Left renal cortex interstitium (tissue), 4 donors: Measurements from ENCODE around the gene PPM1H. TPM values are rescaled to one million over a fixed set of nuclear protein-coding genes. Genes with fewer than 3 reads are reported as not detected.
"Not testable (repeated sequence)": the region's sequence is repeated elsewhere in the genome, so short reads cannot be mapped to it uniquely, and the experiment has no call there.

Experiments used
- DNase-seq, 4 donors: peaks; one replicate each; pipeline ENCODE4 v3.0.0-alpha.2; 2013; ENCODE audit warnings: low read depth in 4 of 4, low spot score in 2 of 4, missing footprints in 1 of 4
- polyA plus RNA-seq, 4 donors: library from polyadenylated mRNA; unstranded; fragments of 120-200 nt; gene quantifications; one replicate each; pipeline ENCODE4 v1.2.1, GENCODE V29; 2013; ENCODE audit not compliant: insufficient read length in 4 of 4

PPM1H gene
- polyA plus RNA-seq, 4 donors, result 26.2 to 27.8 (median 27.0) TPM

DNA sequence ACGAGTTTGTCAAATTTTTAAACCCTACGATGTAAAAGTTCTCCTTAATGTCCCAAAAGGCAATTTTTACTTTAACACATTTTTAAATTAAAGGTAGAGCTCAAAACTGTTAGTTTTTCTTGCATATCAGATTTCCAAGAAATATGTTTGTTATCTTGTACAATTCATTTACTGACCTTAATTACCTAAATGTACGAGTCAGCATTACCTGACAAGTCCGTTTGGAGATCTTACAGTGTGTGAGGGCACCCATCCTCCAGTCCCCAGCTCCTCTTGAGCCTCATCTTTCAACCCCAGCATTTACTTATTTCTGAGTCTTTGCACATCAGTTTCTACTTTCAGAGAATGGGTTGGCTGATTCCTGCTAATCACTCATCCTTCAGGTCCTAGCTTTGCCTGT lies 23.7 kb downstream of the PPM1H start:
- no peak for DNase-seq

DNA sequence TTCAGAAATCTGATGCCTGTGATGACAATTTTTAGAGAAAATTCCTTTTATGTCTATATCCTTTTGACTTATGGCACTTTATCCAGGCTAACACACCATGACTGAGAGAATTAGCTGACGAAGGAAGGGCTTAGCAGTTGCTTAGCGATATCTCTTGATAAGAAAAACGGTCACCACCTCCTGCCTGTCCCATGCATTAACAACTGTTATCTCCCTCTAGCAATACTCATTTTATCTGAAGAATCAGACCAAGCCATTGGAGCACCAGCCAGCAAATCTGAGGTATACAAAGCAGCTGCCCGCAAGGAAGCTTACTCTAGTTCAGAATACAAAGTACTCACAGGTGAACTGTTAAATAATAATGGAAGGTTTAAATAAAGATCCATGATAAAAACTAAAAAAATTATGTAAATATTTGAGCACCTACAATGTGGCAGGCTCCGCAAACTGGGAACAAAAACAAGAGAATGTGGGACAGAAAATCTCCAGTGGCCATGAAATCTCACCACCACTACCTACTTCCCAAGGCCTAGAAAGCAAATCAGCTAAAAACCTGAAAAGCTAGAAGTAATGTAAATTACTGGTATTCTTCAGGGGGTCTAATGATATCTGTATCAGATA lies 24.3 kb downstream of the PPM1H start:
- DNase-seq, result no peak

DNA sequence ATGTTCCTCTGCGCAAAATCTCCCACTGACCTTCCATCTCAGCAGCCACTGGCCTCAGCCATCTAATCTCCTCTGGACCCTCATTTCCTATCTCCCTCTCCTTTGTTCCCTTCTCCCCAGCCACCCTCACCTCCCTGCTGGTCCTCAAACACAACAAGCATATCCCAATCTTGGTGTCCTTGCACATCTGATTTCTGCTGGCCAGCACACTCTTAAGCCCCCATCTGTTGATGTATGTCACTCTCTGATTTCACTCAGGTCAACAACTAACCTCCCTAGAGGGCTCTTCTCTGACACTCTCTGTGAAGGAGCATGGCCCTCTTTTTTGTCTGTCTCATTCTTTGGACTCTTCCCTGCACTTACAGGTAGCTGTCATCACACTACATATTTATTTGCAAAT lies 25.6 kb downstream of the PPM1H start:
- no peak for DNase-seq

DNA sequence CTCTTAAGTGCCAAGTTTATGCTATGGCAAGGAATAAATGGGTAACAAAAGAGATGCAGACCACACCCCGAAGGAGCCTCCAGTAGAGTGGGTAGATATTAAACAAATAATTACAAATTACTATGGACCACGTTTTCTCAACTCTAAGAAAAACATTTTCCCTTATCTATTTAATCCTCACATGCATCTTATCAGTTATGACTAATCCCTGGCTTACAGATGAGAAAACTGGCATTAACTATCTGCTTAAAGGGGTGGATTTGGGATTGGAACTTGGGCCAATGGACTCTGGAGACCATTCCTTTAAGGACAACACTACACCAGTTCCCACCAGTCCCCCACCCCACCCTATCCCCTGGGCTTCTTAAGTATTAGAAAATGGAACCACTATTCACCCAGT lies 26.3 kb downstream of the PPM1H start:
- no peak for DNase-seq

DNA sequence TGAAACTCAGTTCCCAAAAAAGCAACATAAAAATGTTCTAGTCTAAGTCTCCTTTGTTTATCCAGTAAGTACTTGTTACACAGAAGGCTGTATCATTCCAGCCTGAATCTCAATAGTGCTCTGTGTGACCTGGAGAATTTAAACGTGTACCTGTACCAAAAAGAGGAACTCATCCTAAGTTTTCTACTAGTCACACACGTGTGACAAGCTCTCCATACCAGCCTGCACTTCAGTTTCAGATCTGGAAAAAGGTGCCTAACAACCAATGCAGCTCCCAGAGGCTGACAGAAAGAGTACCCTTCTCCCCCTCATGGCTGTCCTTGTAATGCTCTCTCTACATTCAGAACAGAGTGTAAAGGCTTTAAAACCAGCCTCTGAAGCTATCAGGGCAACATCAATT lies 27.4 kb downstream of the PPM1H start:
- no peak for DNase-seq

DNA sequence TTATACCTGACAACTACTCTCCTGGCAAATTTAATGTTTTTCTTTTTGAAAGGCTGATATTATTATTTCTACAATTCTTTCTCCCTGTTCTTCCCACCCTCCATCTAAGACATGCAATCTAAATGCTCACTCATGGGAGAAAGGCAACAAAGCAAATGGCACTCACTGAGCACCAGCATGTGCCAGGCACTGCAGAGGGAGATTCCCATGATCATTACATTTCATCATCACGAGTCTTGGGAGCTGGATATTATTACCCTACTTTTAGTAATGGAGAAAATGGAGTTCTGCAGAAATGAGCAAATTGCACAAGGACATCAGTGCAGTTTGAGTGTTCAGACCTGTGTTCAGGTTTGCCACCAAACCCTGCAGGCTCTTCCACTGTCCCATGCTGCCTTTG lies 27.9 kb downstream of the PPM1H start:
- no peak for DNase-seq

DNA sequence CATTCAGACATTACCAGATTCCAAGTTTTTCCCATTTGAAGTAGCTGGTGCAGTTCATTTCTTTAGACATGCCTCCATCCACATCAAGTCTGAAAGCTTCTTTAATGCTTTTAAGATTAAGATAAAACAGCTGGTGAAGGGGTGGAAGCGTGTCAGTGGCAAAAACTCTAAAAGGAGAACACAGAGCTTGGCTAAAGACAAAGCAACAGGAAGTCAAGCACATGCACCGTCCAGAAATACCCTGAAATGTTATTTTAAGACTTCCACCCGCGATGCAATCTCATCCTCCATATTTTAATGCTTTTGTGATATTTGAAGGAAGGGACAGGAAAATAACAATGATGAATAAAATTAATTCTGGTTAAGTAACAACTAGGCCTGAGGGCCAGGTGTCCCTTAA lies 31.8 kb downstream of the PPM1H start:
- no peak for DNase-seq

DNA sequence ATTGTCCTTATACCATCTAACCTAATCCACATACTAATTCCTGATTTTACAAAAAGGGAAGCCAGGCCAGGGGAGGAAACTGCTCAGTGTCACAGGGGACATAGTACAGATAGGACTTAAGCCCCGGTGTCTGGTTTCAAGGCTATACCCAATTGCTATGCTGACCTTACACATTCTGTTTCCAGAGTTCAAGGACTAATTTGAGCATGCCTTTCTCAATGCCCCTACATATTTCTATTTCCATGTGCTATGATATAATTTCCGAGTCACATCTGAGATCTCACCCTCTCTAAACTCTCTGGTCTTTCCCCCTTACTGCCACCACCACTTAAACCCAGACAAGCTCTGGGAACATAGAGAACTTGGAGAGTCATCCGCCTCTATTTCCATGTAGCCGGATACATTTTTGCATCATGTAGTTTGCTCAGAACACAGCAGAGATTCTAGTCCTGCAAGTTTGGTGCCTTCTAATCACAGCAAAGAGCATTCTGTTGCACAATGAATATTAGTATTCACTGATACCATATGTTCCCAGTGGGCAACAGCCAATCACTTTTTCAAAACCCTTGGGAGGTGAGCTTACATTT lies 34.2 kb downstream of the PPM1H start:
- no peak for DNase-seq

DNA sequence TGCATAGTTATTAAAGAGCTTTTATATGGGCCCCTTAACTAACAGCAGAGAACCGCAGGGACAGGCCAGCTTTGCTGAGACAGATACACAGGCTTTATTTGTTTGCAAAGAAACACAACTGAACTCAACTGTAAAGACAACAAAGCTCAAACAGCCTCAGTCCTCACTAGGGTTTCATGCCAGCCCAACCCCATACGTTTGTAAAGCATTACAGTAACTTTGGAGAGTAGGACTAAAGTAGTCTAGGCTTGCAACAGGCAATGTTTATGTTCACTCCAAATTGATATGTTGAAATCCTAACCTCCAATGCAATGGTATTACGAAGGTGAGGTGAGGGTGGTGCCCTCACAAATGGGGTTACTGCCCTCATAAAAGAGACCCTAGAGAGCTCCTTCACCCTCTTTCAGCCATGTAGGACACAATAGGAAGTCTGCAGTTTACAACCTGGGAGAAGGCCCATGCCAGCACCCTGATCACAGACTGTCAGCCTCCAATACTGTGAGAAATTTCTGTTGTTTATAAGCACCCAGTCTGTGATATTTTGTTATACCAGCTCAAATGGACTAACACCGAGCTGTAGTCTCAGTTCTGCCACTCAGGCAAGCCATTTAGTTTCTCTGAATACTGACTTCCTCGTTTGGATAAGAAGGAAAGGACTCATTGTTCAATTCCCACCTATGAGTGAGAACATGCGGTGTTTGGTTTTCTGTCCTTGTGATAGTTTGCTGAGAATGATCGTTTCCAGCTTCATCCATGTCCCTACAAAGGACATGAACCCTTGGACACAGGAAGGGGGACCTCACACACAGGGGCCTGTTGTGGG lies 35.2 kb downstream of the PPM1H start:
- no peak for DNase-seq

DNA sequence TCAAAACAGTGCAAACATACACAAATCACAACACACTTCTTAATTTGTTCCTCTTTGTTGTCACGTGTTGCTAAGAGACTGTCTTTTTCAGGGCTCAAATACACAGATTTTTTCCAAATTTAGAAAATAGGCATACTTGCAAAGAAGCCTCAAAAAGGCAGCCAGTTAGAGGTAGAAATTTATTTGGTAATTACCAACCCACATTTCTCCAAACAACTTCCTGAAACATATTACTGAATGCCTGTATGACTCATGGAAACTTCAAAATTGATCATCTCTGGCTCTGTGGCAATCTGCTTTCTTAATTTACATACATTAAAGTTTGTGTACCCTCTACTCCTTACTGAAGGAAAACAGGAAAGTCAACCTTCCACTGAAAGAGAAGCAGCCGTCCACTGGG lies 36.4 kb downstream of the PPM1H start:
- DNase-seq, result no peak

DNA sequence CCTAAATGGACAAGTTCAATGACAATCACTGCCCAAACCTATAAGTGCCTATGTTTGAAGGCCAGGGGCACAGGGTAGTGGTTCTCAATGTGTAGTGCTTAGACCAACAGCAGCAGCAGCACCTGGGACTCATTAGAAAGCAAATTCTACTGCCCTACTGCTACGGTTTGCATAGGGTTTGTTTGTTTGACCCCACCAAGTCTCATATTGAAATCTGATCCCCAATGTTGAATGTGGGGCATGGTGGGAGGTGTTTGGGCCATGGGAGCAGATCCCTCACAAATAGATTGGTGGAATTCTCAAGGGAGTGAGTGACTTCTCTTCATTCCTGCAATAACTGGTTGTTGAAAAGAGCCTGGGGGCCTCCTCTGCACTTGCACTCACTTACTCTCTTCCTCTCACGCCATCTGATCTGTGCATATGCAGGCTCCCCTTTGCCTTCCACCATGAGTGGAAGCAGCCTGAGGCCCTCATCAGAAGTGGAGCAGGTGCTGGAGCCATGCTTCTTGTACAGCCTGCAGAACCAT lies 39.5 kb downstream of the PPM1H start:
- no peak for DNase-seq

DNA sequence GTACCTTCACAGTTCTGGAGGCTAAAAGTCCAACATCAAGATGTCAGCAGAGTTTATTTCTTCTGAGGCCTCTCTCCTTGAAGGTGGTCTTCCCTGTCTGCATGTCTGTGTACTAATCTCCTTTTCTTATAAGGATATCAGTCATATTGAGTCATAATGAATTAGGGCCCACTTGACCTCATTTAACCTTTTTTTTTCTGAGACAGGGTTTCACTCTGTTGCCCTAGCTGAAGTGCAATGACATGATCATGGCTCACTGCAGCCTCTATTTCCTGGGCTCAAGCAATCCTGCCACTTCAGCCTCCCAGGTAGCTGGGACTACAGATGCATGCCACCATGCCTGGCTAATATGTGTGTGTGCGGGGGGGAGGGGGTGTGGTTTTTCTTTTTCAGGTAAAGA lies 41.7 kb downstream of the PPM1H start:
- DNase-seq, result no peak

DNA sequence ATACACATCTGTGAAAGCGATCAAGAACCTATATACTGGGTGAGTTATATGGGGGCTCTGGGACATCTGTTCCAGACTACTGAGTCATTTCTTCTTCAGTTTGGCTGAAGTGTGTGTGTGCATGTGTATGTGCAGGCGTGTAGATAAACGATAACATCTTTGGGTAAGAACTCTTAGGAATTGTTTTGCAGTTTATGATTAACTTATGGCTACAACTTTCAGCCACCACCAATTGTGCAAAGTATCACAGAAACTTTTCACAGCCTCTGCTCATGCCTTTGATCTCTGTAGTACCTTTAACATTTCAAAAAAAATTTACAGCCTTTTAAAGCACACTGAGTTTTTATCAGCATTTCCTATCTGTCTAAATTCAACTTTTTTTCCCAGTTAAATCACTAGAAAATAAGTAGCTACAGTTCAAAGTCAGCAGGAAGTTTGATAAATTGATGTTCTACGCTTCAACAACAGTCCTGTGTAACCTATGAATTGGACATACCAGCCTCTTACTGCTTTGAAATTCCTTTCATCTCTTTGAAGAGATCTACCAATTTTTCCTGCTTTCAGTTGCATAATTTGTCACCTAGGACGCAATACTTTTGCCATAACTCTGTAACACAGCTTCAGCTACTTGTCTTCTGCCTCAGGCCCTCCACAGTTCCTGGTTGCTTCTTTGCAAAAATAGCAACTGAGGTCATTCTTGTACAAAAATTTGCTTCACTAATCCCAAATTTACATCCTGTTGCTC lies 43.0 kb downstream of the PPM1H start:
- DNase-seq, result no peak

DNA sequence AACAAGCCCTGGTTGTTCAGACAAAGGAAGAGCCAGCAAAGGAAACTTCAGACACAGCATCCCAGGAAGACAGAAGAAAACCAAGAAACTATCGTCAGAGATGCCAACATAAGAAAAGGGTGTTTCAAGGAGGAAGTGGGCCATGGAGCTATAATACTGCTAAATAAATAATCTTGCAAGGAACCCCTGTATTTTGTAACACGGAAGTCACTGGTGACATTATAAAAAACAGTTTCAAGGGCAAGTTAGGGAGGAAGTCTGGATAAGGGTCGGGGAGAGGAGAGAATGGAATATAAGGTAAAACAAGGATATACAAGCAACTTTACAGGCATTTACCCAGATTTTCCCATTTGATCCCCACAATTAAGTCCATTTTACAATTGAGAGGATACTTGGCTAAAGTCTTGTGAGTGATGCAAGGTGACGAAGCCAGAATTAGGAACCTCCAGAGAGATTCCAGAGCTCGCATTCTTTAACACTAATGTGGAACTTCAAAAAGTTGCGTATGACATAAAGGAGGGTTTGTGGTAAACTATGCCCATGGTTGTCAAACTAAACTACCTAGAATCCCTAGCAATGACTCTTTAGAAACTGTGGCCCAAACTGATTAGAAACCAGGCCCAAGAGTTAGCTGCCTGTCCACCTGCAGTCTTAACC lies 46.4 kb downstream of the PPM1H start:
- DNase-seq, result no peak

DNA sequence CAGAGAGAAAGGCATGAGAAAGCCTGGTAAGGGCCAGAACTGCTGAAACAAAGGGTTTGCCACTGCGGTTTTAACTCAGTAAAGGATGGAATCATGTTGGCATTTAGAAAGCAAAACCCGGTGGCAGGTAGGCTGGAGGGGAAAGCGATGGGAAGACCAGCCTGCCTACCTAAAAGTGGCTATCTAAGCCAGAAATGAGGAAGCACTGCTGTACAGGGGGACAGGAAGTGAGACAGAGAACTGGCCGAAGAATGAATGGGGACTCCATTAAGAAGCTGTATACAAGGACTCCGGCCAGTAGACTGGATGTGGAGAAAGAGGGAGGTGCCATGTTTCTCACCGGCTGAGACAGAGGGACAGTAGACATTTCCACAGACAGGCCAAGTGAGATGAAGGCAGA lies 48.2 kb downstream of the PPM1H start:
- no peak for DNase-seq

DNA sequence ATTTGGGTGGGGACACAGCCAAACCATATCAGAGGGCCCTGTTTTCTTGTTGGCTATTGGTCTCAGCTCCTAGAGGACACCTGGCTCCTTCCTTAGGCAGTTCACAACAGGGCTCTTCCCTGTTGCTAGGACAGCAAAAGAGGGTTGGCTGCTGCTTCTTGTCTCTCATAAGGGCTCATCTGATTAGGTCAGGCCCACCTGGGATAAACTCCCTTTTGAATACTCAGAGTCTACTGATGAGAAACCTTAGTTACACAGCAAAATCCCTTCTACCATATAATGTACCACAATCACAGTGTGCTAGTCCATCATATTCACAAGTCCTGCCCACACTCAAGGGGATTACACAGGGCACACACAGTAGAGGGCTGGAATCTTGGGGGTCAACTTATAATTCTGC lies 49.7 kb downstream of the PPM1H start:
- DNase-seq, result no peak

DNA sequence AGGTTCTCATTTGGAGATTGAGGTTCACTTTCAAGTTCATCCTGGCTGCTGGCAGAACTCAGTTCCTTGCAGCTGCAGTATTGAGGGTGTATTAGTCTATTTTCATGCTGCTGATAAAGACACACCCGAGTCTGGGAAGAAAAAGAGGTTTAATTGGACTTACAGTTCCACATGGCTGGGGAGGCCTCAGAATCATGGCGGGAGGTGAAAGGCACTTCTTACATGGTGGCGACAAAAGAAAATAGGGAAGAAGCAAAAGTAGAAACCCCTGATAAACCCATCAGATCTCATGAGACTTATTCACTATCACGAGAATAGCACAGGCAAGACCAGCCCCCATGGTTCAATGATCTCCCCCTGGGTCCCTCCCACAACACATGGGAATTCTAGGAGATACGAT lies 50.1 kb downstream of the PPM1H start:
- DNase-seq, result not testable (repeated sequence)

DNA sequence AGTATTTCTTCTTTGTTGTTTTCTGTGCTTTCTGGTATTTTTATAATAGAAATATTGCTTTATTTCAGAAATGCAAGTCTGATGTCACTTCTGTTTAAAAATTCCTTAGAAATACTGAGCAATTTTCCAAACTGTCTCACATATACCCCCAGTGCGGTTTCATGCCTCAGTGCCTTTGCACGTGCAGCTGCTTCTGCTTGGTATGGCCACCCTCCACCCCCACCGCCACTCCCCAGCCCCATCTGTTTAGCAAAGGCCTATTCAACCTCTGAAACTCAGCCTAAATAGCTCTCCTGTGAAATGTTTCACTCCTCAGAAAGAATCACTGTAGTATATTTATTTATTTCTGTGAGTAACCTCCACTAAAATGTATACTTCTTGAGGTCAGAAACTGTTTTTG lies 52.3 kb downstream of the PPM1H start:
- no peak for DNase-seq

DNA sequence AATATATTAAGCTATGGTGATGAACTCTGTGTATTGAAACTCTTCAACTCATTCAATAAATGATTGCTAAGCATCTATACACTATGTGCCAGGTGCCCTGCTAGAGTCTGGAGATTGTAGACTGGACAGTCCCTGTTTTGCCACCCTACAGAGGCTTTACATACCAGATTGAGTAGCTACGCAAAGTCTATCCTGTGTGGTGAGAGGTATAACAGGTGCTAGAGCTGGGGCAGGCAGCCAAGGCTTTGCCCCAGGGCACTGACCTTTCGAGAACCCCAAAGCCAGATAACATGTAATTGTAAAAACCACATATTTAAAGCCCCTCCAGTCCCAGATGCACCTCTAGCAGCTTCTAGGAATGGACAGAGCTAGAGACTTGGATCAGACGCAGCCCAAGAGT lies 52.8 kb downstream of the PPM1H start:
- DNase-seq, result no peak

DNA sequence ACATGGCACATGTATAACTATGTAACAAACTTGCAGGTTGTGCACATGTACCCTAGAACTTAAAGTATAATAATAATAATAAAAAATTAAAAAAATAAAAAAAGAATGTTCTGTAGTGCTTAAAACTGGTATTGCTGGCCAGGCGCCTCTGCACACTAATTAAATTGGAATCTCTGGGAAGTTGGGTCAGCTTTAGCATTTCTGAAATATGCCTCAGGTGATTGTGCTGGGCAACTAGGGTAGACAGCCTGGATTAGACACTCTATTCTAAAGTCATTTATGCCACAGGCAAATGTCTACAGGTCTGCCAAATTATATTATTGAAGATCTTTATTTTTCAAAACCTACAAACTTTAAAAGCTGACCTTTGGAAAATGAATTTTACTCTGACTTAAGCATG lies 55.3 kb downstream of the PPM1H start:
- no peak for DNase-seq

DNA sequence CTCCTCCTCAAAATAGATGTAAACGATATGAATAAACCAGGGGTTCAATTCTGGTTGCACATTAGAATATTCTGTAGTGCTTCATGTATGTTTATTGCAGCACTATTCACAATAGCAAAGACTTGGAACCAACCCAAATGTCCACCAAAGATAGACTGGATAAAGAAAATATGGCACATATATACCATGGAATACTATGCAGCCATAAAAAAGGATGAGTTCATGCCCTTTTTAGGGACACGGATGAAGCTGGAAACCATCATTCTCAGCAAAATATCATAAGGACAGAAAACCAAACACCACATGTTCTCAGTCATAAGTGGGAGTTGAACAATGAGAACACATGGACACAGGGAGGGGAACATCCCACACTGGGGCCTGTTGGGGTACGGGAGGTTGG lies 55.7 kb downstream of the PPM1H start:
- DNase-seq, result not testable (repeated sequence)
